ENCODE results near the gene MXI1. TPM values are rescaled to one million over a fixed set of nuclear protein-coding genes. Genes with fewer than 3 reads are reported as not detected.
"Not testable (repeated sequence)": the region's sequence is repeated elsewhere in the genome, so short reads cannot be mapped to it uniquely, and the experiment has no call there.

MXI1 gene
- total RNA-seq, 1 donor from 2014 or later, result 20.0 TPM

DNA sequence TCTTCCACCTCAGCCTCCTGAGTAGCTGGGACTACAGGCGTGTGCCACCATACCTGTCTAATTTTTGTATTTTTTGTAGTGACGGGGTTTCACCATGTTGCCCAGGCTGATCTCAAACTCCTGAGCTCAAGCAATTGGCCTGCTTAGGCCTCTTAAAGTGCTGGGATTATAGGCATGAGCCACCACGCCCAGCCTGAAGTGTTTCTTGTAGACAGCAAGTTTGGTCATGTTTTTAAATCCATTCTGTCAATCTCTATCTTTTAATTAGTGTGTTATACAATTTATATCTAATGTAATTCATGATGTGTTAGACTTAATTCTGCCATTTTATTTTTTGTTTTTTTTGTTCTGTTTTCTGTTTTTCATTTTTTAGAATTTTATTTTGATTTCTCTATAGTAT is 17.2 kb upstream of the MXI1 start:
- no peak for DNase-seq (ENCODE audit: low read depth)
- TF ChIP-seq, protein P1, sequence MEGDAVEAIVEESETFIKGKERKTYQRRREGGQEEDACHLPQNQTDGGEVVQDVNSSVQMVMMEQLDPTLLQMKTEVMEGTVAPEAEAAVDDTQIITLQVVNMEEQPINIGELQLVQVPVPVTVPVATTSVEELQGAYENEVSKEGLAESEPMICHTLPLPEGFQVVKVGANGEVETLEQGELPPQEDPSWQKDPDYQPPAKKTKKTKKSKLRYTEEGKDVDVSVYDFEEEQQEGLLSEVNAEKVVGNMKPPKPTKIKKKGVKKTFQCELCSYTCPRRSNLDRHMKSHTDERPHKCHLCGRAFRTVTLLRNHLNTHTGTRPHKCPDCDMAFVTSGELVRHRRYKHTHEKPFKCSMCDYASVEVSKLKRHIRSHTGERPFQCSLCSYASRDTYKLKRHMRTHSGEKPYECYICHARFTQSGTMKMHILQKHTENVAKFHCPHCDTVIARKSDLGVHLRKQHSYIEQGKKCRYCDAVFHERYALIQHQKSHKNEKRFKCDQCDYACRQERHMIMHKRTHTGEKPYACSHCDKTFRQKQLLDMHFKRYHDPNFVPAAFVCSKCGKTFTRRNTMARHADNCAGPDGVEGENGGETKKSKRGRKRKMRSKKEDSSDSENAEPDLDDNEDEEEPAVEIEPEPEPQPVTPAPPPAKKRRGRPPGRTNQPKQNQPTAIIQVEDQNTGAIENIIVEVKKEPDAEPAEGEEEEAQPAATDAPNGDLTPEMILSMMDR (IDR thresholded peaks at IDR 0.05; ENCODE audit: insufficient read depth, low read length, poor library complexity, severe bottlenecking), result no peak
- H3K4me3 ChIP-seq (ENCODE audit: low read depth, low read length), result no peak overlapping the region
- no peaks in the 10 kb centered on the region for H3K27me3 ChIP-seq (ENCODE audit: control insufficient read depth, insufficient read depth, low read length)
- H3K36me3 ChIP-seq (ENCODE audit: control insufficient read depth, insufficient read depth, low read length), result no peaks in the 10 kb centered on the region

GRCh38 chr10:110192552-110192951 is 14.9 kb upstream of the MXI1 start:
- DNase-seq (ENCODE audit: low read depth), result no peak

DNA sequence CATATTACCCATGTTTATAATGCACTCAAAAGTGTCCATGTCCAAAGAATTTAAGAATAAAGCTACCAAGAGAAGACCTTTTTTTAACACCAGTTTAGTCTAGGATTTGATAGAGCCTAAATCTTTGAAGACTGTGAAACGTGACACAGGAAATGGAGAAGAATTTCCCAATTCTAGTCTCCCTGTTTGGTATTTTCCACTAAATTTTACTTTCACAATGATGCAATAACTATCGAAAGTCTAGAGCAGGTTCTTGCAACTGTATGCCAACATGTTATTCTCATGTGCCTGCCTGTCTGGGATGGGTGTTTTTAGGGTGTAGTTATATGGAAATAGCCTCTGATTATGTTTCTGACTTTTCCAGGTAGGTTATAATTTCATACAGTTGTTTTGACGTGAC is 6.9 kb upstream of the MXI1 start:
- Histone ChIP-seq H3K27me3 (ENCODE audit: control insufficient read depth, insufficient read depth, low read length) (no peaks in the 10 kb centered on the region), H3K36me3 (ENCODE audit: control insufficient read depth, insufficient read depth, low read length) (no peaks in the 10 kb centered on the region), H3K4me3 (ENCODE audit: low read depth, low read length) (no peak overlapping the region)
- no peak for DNase-seq (ENCODE audit: low read depth)
- TF ChIP-seq, protein P1 (IDR thresholded peaks at IDR 0.05; ENCODE audit: insufficient read depth, low read length, poor library complexity, severe bottlenecking), result no peak

More at GRCh38 chr10:110192552-110192951, 14.9 kb upstream of the MXI1 start:
- TF ChIP-seq, protein P1 (IDR thresholded peaks at IDR 0.05; ENCODE audit: insufficient read depth, low read length, poor library complexity, severe bottlenecking), result peak; percentile 12
- H3K4me3 ChIP-seq (ENCODE audit: low read depth, low read length), result no peak overlapping the region
- H3K27me3 ChIP-seq (ENCODE audit: control insufficient read depth, insufficient read depth, low read length), result no peaks in the 10 kb centered on the region
- H3K36me3 ChIP-seq (ENCODE audit: control insufficient read depth, insufficient read depth, low read length), result no peaks in the 10 kb centered on the region

- not testable (repeated sequence) for H3K27me3 ChIP-seq (ENCODE audit: control insufficient read depth, insufficient read depth, low read length); H3K36me3 ChIP-seq (ENCODE audit: control insufficient read depth, insufficient read depth, low read length); H3K4me3 ChIP-seq (ENCODE audit: low read depth, low read length); DNase-seq (ENCODE audit: low read depth)
These were observed 6.4 kb upstream of the MXI1 start for GRCh38 chr10:110201046-110201445.

DNA sequence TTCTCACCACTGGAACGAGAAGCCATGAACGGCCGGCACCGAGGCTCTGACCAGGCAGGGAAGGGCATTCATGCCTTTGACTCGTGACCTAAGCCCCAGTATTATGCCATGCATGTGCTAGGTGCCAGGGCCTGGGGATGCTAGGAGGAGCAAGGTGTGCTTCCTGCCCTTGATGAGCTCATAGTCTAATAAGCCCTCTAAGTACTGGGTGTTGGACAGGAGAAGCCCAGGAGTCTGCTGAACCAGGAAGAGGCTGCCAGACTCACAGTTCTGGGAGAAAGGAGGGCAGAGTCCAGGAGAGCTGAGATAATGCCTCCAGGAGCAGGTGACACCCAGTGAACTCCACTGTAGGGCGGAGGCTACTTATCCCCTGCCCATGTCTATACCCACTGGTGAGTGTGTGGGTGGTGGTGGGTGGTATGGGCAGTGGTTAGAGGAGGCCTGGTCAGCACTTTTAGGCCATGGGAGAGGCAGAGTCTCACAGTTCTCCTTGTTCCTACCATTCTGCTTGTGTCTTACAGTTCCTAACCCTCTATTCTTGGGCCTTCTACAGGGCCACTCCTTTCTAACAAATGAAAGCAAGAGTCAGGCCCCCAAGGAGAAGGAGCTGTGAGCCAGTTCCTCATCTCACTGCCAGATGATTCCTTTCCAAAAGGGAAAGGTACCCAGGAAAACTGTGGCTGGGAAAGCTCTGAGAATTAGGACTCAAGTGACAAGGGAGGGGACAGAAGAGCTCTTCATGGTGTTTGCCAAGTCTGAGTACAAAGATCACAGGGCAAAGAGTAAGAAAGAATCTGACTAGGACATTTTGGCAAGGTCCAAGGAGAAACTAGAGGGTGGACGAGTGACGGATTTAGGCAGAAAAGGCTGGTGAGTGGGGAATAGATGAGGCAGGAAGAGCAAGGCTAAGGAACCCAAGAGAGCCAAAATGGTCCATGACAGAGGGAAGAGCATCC is 3.6 kb upstream of the MXI1 start:
- no peak for DNase-seq (ENCODE audit: low read depth)
- H3K27me3 ChIP-seq (ENCODE audit: control insufficient read depth, insufficient read depth, low read length), result no peaks in the 10 kb centered on the region
- H3K36me3 ChIP-seq (ENCODE audit: control insufficient read depth, insufficient read depth, low read length), result no peaks in the 10 kb centered on the region
- TF ChIP-seq, protein P1 (IDR thresholded peaks at IDR 0.05; ENCODE audit: insufficient read depth, low read length, poor library complexity, severe bottlenecking), result no peak
- H3K4me3 ChIP-seq (ENCODE audit: low read depth, low read length), result no peak overlapping the region

GRCh38 chr10:110205051-110205675 is 2.2 kb upstream of the MXI1 start:
- H3K36me3 ChIP-seq (ENCODE audit: control insufficient read depth, insufficient read depth, low read length), result no peaks in the 10 kb centered on the region
- DNase-seq (ENCODE audit: low read depth), result no peak
- H3K4me3 ChIP-seq (ENCODE audit: low read depth, low read length), result no peak overlapping the region
- TF ChIP-seq, protein P1 (IDR thresholded peaks at IDR 0.05; ENCODE audit: insufficient read depth, low read length, poor library complexity, severe bottlenecking), result no peak
- no peaks in the 10 kb centered on the region for H3K27me3 ChIP-seq (ENCODE audit: control insufficient read depth, insufficient read depth, low read length)

Data from kidney epithelial cell (primary cell).